KMS-11 (cell line): ENCODE measurements around the gene ANKRD34C.
A peak's percentile ranks its signal among the peaks of the same experiment; 100 is the strongest.

ENCODE experiments used
- H2AFZ ChIP-seq: fragments of 200-600 bp; sonication (generic); 2 replicates; pipeline ENCODE4 v1.6.1; 2016; ENCODE audit warnings: antibody characterized with exemption, mixed run types, low read depth
- H3K27ac ChIP-seq: fragments of 200-600 bp; sonication (generic); 2 replicates; pipeline ENCODE4 v1.6.1; 2016; ENCODE audit warnings: mild to moderate bottlenecking, mixed run types
- H3K27me3 ChIP-seq: fragments of 200-600 bp; sonication (generic); 2 replicates; pipeline ENCODE4 v1.6.1; 2017; ENCODE audit warnings: mild to moderate bottlenecking, low read depth, mixed run types, moderate library complexity; ENCODE audit not compliant: insufficient read depth
- H3K36me3 ChIP-seq: fragments of 200-600 bp; sonication (generic); 2 replicates; pipeline ENCODE4 v1.6.1; 2017; ENCODE audit warnings: mild to moderate bottlenecking, mixed run types; ENCODE audit not compliant: insufficient read depth
- H3K4me1 ChIP-seq: fragments of 200-600 bp; sonication (generic); 2 replicates; pipeline ENCODE4 v1.6.1; 2016; ENCODE audit warnings: mild to moderate bottlenecking, low read depth, mixed run types; ENCODE audit not compliant: poor library complexity, severe bottlenecking
- H3K4me2 ChIP-seq: fragments of 200-600 bp; sonication (generic); 2 replicates; pipeline ENCODE4 v1.7.0; 2016; ENCODE audit warnings: mild to moderate bottlenecking, mixed run types
- H3K4me3 ChIP-seq: fragments of 200-600 bp; sonication (generic); IDR thresholded peaks from 2 replicates; pipeline ENCODE4 v1.6.1; 2017; ENCODE audit warnings: low read depth, low read length, mixed read lengths; ENCODE audit not compliant: insufficient read depth
- H3K79me2 ChIP-seq: fragments of 200-600 bp; sonication (generic); 2 replicates; pipeline ENCODE4 v1.6.1; 2016; ENCODE audit warnings: low read depth, mixed run types; ENCODE audit not compliant: insufficient read depth
- H3K9ac ChIP-seq: fragments of 200-600 bp; sonication (generic); 2 replicates; pipeline ENCODE4 v1.6.1; 2016; ENCODE audit warnings: mild to moderate bottlenecking, mixed run types
- H4K20me1 ChIP-seq: fragments of 200-600 bp; sonication (generic); 2 replicates; pipeline ENCODE4 v1.6.1; 2016; ENCODE audit warnings: mild to moderate bottlenecking, mixed run types; ENCODE audit not compliant: insufficient read depth
- CTCF ChIP-seq: fragments of 200-600 bp; sonication (generic); conservative IDR thresholded peaks from 2 replicates; pipeline ENCODE4 v1.6.1; 2017; ENCODE audit warnings: low read depth, mild to moderate bottlenecking, antibody characterized with exemption, low read length, moderate library complexity, mixed read lengths

ANKRD34C gene

GRCh38 chr15:79310985-79311900 is 28.7 kb downstream of the ANKRD34C start, which contains the start of gene TMED3:
Gene TMED3, plus strand, starts transcription at chr15:79311112. Its CDS starts 138 bp downstream, at chr15:79311250.
- Histone ChIP-seq H3K36me3 (no peaks in the 10 kb centered on the region; the same call in 1 of the 2 replicates), H3K27ac (peak within 1 kb of the TSS; percentile 53), H3K79me2 (peaks cover 28% of the 10 kb centered on the region), H3K4me1 (peaks cover 17% of the 10 kb centered on the region), H3K4me3 (peak within 1 kb of the TSS; percentile 60), H3K9ac (peak within 1 kb of the TSS; percentile 89), H2AFZ (peak within 1 kb of the TSS; percentile 91), H4K20me1 (no peaks in the 10 kb centered on the region), H3K27me3 (no peaks in the 10 kb centered on the region), H3K4me2 (peak within 1 kb of the TSS; percentile 90)
- TF ChIP-seq CTCF = 0 out of 2 replicates have a peak, but pooled peaks have one; percentile 22

GRCh38 chr15:79311901-79312553 is 29.5 kb downstream of the ANKRD34C start:
- Histone ChIP-seq H3K4me1 (peaks cover 17% of the 10 kb centered on the region), H3K79me2 (peaks cover 28% of the 10 kb centered on the region)

GRCh38 chr15:79314186-79314585 is 31.7 kb downstream of the ANKRD34C start:
- Histone ChIP-seq H2AFZ (no peak overlapping the region), H4K20me1 (no peaks in the 10 kb centered on the region), H3K9ac (no peak overlapping the region), H3K27me3 (no peaks in the 10 kb centered on the region), H3K4me2 (no peak overlapping the region), H3K36me3 (no peaks in the 10 kb centered on the region; the same call in 1 of the 2 replicates), H3K79me2 (peaks cover 28% of the 10 kb centered on the region), H3K4me1 (peaks cover 17% of the 10 kb centered on the region), H3K4me3 (no peak overlapping the region), H3K27ac (no peak overlapping the region)
- no peak for TF ChIP-seq CTCF

More at GRCh38 chr15:79311901-79312553, 29.5 kb downstream of the ANKRD34C start:
- Histone ChIP-seq H4K20me1 (no peaks in the 10 kb centered on the region), H3K27me3 (no peaks in the 10 kb centered on the region), H3K36me3 (no peaks in the 10 kb centered on the region; the same call in 1 of the 2 replicates), H3K4me3 (peak overlapping the region; percentile 60), H3K27ac (peak overlapping the region; percentile 53), H3K9ac (peak overlapping the region; percentile 89), H2AFZ (peak overlapping the region; percentile 91), H3K4me2 (peak overlapping the region; percentile 90)
- no peak for TF ChIP-seq CTCF

- Histone ChIP-seq H3K9ac (no peak overlapping the region), H3K27me3 (no peaks in the 10 kb centered on the region), H2AFZ (no peak overlapping the region), H3K4me2 (no peak overlapping the region), H3K27ac (no peak overlapping the region), H4K20me1 (no peaks in the 10 kb centered on the region), H3K36me3 (no peaks in the 10 kb centered on the region; the same call in 1 of the 2 replicates), H3K79me2 (peaks cover 28% of the 10 kb centered on the region), H3K4me3 (no peak overlapping the region), H3K4me1 (peaks cover 17% of the 10 kb centered on the region)
- TF ChIP-seq CTCF = no peak
These were observed 32.3 kb downstream of the ANKRD34C start for GRCh38 chr15:79314811-79315210.
